ENCODE results near the gene ADIRF.
"Not testable (repeated sequence)": the region's sequence is repeated elsewhere in the genome, so short reads cannot be mapped to it uniquely, and the experiment has no call there.

The ADIRF gene

GRCh38 chr10:86968271-86968993 lies at the start of gene ADIRF:
Gene ADIRF (plus strand): TSS chr10:86968482. CDS start chr10:86968545, 63 bp downstream.
- no peak for DNase-seq (ENCODE audit: low spot score)

DNA sequence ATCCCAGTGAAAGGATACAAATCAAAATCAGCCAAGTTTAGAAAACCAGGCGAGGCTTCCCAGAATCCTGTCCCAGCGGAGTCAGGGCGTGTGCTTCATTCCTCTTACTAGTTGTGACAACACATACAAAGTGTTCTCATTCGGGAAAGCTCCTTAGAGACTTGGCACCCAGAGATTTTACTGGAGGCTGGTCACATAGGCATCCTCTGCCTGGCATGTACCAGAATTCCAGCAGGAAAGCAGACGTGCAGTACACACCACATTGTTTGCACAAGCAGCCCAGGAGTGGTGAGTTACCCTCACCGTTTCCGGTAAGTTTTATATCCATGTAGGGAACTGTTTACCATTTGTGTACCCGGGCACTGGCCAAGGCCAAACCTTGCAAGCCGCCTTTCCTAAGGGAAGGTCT lies 45.7 kb upstream of the ADIRF start:
- no peak for DNase-seq (ENCODE audit: low spot score)

DNA sequence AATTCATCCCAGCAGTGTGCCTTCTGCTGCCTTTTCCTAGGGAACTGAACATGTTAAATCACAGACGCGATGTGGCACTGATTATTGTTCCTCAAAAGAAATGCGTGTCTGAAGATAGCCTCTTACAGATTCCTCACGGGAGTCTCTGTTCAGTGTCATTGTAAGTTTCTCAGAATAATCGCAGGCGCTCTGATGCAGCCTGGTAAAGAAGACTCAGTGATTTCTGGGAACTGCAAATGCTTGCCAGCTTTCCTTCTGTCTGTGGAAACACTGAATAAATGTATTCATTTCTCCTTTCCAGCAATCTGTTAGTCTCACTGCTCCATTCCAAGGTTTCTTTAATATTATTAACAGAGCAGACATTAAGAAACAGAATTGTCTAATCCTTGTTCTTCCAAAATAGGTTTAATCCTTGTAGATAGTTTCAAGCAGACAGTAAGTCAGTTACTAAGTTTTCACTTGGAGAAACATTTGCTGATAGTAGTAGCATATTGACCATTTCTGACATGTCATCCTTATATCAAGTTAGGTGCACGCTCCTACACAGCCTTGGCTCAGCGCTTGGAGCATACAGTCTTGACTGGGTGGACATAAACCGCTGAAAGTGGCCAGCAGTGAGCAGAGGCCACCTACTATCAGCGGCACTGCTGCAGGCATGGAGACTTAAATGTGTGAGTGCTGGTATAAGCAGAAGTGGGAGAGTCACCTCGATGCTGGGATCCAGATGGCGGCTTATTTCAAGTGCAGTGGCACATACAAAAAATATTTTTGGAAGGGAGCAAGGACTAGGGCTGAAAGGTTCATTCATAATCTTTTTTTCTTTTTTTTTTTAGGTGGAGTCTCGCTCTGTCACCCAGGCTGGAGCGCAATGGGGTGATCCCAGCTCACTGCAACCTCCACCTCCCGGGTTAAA lies 38.6 kb upstream of the ADIRF start:
- DNase-seq (ENCODE audit: low spot score), result no peak

GRCh38 chr10:86931872-86932271 lies 36.4 kb upstream of the ADIRF start:
- DNase-seq (ENCODE audit: low spot score), result no peak

GRCh38 chr10:86932674-86933073 lies 35.6 kb upstream of the ADIRF start:
- DNase-seq (ENCODE audit: low spot score), result no peak

DNA sequence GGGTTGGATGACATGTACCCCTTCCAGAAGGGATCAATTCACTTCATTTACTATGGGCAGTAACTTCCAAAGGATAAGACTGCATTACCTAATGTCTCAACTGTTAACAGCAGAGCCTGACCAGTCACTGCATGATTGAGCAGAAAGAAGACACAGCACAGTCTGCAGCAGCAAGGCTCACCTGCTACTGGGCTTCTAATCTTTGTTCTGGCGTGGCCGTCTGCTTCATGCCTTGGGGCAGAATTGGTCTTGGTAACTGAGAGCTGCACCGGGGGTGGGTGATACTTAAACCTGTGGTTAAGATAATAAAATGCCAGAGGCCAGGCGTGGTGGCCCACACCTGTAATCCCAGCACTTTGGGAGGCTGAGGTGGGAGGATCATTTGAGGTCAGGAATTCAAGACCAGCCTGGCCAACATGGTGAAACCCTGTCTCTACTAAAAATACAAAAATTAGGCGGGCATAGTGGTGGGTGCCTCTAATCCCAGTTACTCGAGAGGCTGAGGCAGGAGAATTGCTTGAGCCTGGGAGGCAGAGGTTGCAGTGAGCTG lies 34.0 kb upstream of the ADIRF start:
- not testable (repeated sequence) for DNase-seq (ENCODE audit: low spot score)

GRCh38 chr10:86936661-86937501 lies 31.4 kb upstream of the ADIRF start:
- no peak for DNase-seq (ENCODE audit: low spot score)

DNA sequence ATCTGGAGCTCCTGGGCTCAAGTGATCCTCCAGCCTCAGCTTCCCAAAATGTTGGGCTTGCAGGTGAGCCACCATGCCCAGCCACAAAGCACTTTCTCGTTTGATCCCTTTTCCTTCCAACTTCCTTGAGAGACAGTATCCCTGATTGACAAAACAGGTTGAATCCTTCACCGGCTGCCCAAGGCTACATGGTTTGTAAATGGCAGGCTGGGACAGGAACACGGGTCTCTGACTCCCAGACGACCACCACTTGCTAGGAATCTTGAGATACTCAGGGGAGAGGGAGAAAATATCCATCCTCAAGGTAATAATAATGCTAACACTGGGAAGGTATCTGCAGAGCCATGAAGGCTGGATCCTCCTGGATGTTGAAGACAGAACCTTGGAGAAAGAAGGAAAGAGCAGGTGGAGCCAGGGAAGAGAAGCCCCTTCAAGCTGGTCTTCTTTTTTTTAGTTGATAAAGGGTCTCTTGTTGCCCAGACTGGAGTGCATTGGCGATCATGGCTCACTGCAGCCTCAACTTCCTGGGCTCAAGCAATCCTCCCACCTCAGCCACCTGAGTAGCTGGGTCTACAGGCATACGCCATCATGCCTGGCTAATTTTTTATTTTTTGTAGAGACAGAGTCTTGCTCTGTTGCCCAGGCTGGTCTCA lies 30.7 kb upstream of the ADIRF start:
- no peak for DNase-seq (ENCODE audit: low spot score)

DNA sequence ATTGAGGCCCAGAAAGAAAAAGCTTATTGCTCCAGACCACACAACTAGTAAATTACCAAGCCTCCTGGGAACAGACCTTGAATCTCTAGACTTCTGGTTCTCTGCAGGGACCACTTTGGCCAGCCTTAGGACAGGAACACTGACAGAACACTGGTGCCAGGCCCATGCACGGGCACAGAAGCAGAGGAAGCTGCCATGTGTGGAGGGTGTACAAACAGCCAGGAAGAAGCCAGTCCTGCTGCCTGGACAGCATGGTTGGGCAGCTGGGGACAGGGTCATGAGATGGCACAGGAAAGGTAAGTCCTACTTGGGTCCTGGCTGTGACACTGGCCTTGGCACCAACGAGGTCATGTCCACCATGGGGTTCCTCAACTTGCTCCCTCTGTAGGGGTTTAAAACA lies 30.0 kb upstream of the ADIRF start:
- DNase-seq (ENCODE audit: low spot score), result no peak

- not testable (repeated sequence) for DNase-seq (ENCODE audit: low spot score)
Observed at GRCh38 chr10:86940076-86940475, 28.2 kb upstream of the ADIRF start.

- no peak for DNase-seq (ENCODE audit: low spot score)
Observed at GRCh38 chr10:86940677-86941076, 27.6 kb upstream of the ADIRF start.

DNA sequence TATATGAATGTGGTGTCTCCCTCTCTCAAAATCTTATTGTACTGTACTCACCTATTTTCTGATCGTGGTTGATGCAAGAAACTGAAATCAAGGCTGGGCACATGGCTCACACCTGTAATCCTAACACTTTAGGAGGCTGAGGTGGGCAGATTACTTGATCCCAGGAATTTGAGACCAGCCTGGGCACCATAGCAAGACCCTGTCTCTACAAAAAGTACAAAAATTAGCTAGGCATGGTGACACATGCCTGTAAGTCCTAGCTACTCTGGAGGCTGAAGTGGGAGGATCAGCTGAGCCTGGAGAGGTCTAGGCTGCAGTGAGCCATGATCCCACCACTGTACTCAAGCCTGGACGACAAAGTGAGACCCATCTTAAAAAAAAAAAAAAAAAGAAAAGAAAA lies 26.9 kb upstream of the ADIRF start:
- DNase-seq (ENCODE audit: low spot score), result no peak

DNA sequence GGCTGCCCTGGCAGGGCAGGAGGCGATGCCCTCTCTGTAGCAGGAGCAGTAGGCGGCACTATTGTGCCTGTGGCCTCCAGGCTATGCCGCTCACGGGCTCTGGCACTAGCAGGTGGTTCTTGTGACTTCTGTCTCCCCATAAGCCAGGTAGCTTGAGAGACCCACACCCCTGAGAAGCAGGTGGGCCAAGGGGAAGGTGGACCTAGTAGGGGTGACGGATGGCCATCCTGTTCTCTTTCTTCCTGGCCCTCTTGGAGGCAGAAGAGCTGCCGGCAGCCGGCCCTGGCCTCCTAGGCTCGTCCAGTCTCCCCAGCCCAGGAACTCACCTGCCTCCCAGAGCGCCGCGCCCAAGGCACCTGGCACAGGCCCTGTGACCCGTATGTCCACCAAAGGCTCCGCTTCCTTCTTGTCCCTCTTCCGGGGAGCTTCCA lies 26.3 kb upstream of the ADIRF start:
- no peak for DNase-seq (ENCODE audit: low spot score)

DNA sequence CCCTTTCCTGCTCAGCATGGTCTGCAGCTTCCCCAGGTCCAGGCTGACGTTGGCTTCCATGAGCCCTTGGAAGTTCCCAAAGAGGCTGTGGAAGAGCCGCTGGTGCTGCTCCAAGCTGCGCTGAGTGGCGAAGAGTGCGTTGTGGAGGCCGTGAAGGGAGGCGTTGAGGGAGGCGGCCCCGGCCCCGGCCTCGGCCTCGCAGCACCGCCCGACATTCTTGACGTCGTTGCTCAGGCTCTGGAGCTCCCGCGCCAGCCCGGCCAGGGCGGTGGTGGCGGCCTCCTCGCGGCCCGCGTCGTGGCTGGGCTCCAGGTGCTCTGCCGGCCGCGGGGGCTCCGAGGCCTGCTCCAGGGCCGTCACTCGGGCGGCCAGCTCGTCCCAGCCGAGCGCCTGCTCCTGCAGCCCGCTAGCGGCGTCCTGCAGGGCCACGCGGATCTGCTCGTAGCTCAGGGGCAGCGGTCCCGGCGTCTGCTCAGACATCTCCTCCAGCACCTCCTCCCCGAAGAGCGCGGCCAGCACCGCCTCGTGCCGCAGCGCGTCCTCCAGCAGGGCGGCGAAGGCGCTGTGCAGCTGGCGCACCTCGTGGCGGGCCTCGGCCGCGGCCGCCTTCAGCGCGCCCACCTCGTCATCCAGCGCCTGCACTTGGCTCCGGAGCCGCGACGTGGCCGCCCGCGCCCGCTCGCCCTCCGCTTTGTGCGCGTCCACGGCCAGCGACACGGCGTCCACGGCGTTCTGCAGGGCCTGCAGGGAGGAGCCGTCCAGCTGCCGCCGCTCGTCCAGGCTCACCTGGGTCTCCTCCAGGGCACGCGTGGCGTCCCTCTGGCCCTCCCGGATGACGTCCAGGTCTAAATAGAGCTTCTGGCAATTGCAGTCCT lies 25.6 kb upstream of the ADIRF start:
- no peak for DNase-seq (ENCODE audit: low spot score)

- no peak for DNase-seq (ENCODE audit: low spot score)
Observed at GRCh38 chr10:86943316-86944030, 24.8 kb upstream of the ADIRF start.

DNA sequence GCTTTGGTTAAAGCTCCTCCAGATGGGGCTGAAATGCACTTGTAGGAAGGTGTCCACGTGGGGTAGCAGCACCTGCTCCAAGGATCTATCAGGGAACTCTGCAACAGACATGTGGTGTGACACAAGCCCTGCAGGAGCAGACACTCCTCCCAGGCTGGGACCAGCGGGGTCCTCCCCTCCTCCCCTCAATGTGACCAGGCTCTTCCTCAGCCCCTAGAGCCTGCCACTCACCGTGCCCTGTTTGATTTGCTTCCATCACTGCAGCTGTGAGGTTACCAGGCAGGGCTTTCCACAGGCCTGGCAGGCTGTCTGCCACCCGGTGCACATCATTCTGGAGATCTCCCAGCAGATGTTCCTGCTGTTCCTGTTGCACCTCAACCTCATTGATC lies 24.3 kb upstream of the ADIRF start:
- DNase-seq (ENCODE audit: low spot score), result no peak

DNA sequence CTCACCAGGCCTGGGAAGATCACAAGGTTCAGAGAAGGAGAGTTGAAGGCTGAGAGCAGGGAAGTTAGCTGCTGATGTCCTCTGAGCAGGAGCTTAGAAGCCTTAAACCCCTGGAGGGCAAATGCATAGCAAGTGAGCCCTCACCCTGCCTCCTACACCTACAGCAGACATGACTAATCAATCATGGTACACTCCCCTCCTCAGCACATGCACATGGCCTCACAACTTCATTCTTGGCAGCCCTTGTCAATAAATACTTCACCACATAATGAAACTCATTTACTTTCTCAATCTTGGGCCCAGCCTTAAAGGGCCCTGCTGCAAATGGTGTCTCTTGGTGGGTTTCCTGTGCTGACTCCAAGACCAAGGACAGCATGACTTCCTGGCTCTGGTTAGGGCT lies 23.8 kb upstream of the ADIRF start:
- DNase-seq (ENCODE audit: low spot score), result no peak

DNA sequence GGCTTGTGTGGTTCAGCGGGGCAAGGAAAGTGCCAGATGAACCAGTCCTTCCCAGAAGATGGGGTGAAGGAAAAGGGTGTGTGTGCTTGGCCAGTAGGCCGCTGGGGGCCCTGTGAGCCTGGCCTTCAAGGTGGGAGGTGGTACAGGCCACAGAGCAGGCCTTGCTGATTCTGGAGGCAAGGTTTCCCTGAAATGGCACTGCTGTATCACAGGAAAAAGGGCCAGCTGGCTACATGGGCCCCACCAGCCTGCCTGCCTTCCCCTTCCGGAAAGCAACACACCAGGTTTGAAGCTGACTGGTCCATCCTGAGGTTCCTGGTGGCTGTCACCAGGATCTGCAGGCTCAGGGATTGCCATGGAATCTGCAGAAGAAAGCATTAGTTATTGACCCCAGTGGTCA lies 23.4 kb upstream of the ADIRF start:
- DNase-seq (ENCODE audit: low spot score), result no peak

DNA sequence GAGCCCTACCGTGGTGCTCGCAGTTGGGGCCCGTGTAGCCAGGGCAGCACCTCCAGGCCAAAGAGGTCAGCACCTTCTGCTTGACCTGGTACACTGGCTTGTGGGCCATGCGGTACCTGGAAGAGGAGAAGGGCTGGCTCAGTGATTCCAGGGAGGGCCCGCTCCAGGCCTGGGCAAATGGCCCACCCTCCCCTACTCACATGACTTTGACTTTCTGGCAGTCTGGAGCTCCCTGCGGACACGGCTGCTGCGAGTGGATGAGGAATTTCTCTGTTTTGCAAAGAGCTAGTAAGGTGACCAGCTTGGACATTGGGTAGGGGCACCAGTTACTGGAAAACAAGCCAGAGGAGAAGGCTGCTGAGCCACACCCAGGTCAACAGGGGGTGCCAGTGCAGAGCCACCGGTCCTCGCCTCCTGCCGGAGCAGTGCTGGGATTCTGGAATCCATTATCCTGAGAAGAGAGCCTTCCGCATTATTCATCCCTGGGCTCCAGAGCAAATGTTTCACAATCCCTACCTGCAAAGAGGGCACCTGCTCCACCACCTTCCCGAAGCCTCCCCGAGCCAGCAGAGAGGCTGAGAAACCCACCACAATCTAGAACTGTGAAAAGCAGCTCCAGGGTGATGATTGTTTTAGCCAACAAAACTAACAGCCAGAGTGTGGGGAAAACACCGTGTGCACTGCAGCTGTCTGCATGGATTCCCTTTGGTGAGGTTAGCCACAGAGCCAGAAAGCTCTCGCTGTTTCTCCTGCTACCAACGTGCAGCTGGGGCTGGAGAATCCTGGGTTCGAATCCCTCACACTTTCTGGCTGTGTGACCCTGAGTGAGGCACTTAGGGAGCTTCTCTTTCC lies 22.7 kb upstream of the ADIRF start:
- no peak for DNase-seq (ENCODE audit: low spot score)

All from CD4-positive, alpha-beta T cell treated with Interleukin-15 for 4 hours (primary cell).